AG09319 (cell line): Measurements from ENCODE around the gene NDP.

Experiments
- DNase-seq: peaks from one replicate; pipeline ENCODE4 v3.0.0-alpha.2; 2010; ENCODE audit warnings: low read depth; ENCODE audit errors: extremely low read depth
- CTCF ChIP-seq: IDR thresholded peaks from 2 replicates; pipeline ENCODE4 v1.5.1; 2011; ENCODE audit warnings: low read depth, mild to moderate bottlenecking, inconsistent platforms, low read length, moderate library complexity

The NDP gene

GRCh38 chrX:43910012-43910411 is 63.2 kb downstream of the NDP start:
- DNase-seq: no peak
- no peak for TF ChIP-seq CTCF

GRCh38 chrX:43909141-43909540 is 64.0 kb downstream of the NDP start:
- DNase-seq: no peak
- no peak for TF ChIP-seq CTCF

GRCh38 chrX:43899878-43900815 is 73.0 kb downstream of the NDP start:
- no peak for DNase-seq
- no peak for TF ChIP-seq CTCF
